ENCODE data around the gene SESN1.
A peak's percentile ranks its signal among the peaks of the same experiment; 100 is the strongest.
"Not testable (repeated sequence)": the region's sequence is repeated elsewhere in the genome, so short reads cannot be mapped to it uniquely, and the experiment has no call there.

Gene SESN1

GRCh38 chr6:109094416-109095035 is at the start of gene SESN1:
SESN1 (minus strand) TSS chr6:109094846; CDS start chr6:109094073, 773 bp downstream.
- DNase-seq, result peak; percentile 98

DNA sequence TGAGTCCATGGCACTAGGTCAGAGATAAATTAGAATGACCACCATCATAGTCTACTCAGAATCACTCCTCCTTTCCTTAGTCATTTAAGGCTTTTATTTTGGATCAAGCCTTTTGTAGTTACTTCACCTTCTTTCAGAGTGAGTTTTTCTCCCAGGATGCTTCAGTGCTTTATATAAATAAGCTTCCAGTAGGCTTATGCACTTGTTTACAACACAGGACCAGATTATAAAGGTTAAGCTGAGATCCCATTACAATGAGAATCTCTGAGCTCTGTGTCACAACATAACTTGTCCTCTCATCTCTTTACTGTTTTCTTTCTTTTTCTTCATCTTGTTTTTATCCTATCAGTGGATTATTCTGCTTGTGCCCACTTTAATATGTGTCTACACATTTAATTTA is 48.5 kb upstream of the SESN1 start:
- no peak for DNase-seq

DNA sequence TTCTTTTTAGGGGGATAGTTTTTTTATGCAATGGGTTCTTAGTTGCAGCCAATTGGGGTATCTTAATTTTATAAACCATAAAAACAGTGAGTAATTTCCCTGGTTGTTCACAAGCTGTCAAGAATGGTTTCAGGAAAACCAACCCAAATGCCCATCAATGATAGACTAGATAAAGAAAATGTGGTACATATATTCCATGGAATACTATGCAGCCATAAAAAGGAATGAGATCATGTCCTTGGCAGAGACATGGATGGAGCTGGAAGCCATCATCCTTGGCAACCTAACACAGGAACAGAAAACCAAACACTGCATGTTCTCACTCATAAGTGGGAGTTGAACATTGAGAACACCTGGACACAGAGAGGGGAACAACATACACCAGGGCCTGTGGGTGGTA is 47.4 kb upstream of the SESN1 start:
- not testable (repeated sequence) for DNase-seq

GRCh38 chr6:109139109-109139508 is 44.5 kb upstream of the SESN1 start:
- DNase-seq, result peak; percentile 68

DNA sequence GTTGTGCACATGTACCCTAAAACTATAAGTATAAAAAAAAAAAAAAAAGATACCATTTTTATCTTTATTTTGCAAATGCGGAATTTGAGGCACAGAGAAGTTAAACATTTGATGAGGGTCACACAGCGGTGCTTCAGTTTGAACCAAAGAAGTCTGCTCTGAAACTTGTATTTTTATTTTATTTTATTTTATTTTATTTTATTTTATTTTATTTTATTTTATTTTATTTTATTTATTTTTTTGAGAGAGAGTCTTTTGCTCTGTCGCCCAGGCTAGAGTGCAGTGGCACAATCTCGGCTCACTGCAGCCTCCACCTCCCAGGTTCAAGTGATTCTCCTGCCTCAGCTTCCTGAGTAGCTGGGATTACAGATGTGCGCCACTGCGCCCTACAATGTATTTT is 41.9 kb upstream of the SESN1 start:
- not testable (repeated sequence) for DNase-seq

- DNase-seq, result not testable (repeated sequence)
These were observed 41.4 kb upstream of the SESN1 start for GRCh38 chr6:109136039-109136438.

- DNase-seq, result not testable (repeated sequence)
These were observed 41.0 kb upstream of the SESN1 start for GRCh38 chr6:109135600-109135999.

DNA sequence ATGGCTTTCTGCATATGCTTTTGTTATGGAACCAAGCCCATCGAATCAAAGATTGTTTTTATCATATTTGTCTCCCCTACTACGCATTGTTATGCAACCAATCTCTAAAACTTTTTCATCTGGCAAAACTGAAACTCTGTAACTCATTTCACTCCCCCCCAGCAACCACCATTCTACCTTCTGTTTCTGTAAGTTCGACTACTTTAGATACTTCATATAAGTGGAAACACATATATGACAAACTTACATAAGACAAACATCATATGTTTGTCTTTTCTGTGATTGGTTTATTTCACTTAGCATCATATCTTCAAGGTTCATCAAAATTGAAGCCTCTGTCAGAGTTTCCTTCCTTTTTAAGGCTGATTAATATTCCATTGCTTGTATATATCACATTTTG is 35.4 kb upstream of the SESN1 start:
- no peak for DNase-seq

- no peak for DNase-seq
These were observed 30.9 kb upstream of the SESN1 start for GRCh38 chr6:109125504-109125903.

DNA sequence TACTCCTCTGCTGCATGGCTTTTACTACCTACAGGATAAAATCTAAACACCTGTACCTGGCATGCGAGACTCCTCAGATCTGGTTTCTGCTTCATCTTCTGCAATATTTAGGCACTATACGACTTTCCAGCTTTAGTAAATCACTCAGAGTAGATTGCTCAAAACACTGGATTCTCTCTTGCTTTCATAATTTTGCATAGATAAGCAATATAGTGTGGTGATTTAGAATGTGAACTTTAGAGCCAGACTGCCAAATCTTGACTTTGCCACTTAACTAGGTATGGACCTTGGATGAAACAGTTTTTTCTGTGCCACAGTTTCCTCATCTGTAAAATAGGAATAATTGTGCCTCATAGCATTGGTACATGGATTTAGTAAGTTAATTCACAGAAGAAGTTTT is 29.6 kb upstream of the SESN1 start:
- no peak for DNase-seq

GRCh38 chr6:109121411-109121810 is 26.8 kb upstream of the SESN1 start:
- no peak for DNase-seq

- no peak for DNase-seq
These were observed 24.3 kb upstream of the SESN1 start for GRCh38 chr6:109118871-109119354.

DNA sequence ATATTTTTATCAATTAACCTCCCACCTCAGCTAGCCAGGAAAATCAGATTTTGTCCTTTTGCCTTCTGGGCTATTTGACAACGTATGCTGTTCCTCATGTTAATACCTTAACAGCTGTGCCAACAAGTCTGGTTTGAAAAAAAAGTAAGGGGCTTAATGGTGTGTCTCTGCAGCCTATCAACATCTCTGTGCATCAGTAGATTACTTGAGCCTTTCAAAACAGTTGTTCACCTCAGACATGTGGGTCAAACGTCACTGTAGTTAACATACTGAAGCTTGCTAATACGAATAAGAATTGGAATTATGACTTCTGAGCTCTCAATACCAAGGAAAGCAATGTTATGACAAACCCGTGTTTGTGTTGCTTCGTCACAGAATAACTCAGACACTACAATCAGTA is 23.7 kb upstream of the SESN1 start:
- DNase-seq, result no peak

GRCh38 chr6:109117346-109118035 is 22.8 kb upstream of the SESN1 start:
- DNase-seq, result no peak

DNA sequence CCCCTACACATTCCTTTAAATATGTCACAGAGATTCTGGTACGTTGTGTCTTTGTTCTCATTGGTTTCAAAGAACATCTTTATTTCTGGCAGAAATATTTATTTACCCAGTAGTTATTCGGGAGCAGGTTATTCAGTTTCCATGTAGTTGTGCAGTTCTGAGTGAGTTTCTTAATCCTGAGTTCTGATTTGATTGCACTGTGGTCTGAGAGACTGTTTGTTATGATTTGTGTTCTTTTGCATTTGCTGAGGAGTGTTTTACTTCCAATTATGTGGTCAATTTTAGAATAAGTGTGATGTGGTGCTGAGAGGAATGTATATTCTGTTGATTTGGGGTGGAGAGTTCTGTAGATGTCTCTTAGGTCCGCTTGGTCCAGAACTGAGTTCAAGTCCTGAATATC is 18.0 kb upstream of the SESN1 start:
- not testable (repeated sequence) for DNase-seq

- DNase-seq, result not testable (repeated sequence)
These were observed 15.0 kb upstream of the SESN1 start for GRCh38 chr6:109109663-109110062.

GRCh38 chr6:109105681-109106080 is 11.0 kb upstream of the SESN1 start:
- DNase-seq, result no peak

DNA sequence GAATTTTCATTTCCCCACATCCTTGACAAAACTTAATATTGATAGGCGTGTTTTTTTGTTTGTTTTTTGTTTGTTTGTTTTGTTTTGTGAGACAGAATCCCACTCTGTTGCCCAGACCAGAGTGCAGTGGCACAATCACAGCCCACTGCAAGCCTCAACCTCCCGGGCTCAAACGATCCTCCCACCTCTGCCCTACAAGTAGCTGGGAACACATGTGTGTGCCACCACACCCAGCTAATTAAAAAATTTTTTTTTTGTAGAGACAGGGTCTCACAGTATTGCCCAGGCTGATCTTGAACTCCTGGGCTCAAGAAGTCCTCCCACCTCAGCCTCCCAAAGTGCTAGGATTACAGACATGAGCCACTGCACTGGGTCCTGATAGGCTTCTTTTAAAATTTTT is 9.9 kb upstream of the SESN1 start:
- no peak for DNase-seq

DNA sequence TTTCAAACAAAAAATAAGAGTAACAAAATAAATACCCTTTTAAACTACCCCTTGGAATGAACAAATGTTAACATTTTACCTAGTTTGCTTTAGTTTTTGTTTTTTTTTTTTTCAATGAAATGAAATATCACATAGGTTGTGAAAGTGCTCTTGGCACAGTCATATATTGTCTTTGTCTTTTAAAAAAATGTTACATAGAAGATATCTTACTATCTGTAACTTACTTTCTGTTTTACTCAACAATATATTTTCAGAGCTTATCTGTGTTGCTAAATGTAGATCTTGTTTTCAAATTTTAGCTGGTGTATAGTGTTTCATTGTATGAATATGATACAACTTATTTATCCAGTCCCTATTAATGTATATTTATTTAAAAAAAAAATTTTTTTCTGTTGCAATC is 9.3 kb upstream of the SESN1 start:
- no peak for DNase-seq

GRCh38 chr6:109102762-109103161 is 8.1 kb upstream of the SESN1 start:
- no peak for DNase-seq

GRCh38 chr6:109097661-109098060 is 3.0 kb upstream of the SESN1 start:
- no peak for DNase-seq

GRCh38 chr6:109096208-109096607 is 1.6 kb upstream of the SESN1 start:
- peak; percentile 8 for DNase-seq

DNA sequence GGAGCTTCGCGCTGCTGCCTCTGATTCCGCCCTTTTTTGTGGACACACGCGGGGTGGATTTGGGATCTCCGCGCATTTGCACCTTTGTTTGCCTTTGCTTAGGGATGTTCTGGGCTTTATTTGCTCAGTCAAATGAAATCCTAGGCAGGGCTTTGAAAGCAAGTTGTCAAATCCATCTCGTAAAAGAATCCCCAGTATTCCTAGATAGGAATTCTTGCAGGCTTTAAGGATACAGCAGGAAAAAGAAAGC is 1.1 kb upstream of the SESN1 start:
- no peak for DNase-seq

GRCh38 chr6:109095036-109095834 is 589 bp upstream of the SESN1 start, which contains the start of gene CEP57L1:
CEP57L1 (plus strand) TSS chr6:109095507; CDS start chr6:109145222, 49,715 bp downstream.
- DNase-seq, result peak; percentile 96
